Myocyte (in vitro differentiated cells): ENCODE measurements around the gene STIL. TPM values are rescaled to one million over a fixed set of nuclear protein-coding genes. Genes with fewer than 3 reads are reported as not detected.

Source experiments
- total RNA-seq: library from RNA; depleted of rRNA; stranded (reverse); fragments of >200 nt; gene quantifications from 2 replicates; pipeline ENCODE4 v1.2.3, GENCODE V29; 2014

STIL gene
- total RNA-seq, 1 donor from 2014 or later, result 1.4 TPM

Other genes with a start within 250 kb of the STIL start
- not detected in 2 replicates for gene CYP4Z1, start 246.9 kb downstream of the STIL start, total RNA-seq
- gene CYP4A22, start 176.7 kb downstream of the STIL start, total RNA-seq, result not detected in 2 replicates
- gene PDZK1IP1, start 124.1 kb downstream of the STIL start, total RNA-seq, result not detected in 2 replicates
- gene TAL1, start 81.9 kb downstream of the STIL start, total RNA-seq, result not detected in 2 replicates
- 100 and 127 TPM in 2 replicates for gene CMPK1, start 19.6 kb upstream of the STIL start, total RNA-seq
- gene FOXE3, start 102.1 kb upstream of the STIL start, total RNA-seq, result 0.16 TPM in 1 of 2 replicates, not detected in the other
- 0.05 and 0.37 TPM in 2 replicates for gene FOXD2, start 123.9 kb upstream of the STIL start, total RNA-seq